Tibial artery (tissue), 4 donors: ENCODE measurements around the gene ADORA1.

ENCODE experiments used
- DNase-seq, 2 donors: peaks; one replicate each; pipeline ENCODE4 v3.0.0-alpha.2; 2019
- H3K27ac ChIP-seq, 2 donors: fragments of 200-600 bp; sonication (generic) in 1 of 2; 1 replicate in 1 of 2; 2 replicates in 1 of 2; pipeline ENCODE4 v1.5.1; 2018 to 2019; ENCODE audit warnings: mild to moderate bottlenecking in 1 of 2
- H3K27me3 ChIP-seq, 2 donors: fragments of 200-600 bp; sonication (generic) in 1 of 2; one replicate each; pipeline versions ENCODE4 v1.5.1 to v1.6.0; 2016 to 2019
- H3K36me3 ChIP-seq, 3 donors: fragments of 200-600 bp; sonication (generic) in 2 of 3; one replicate each; pipeline ENCODE4 v1.5.1; 2016 to 2019; ENCODE audit warnings: mild to moderate bottlenecking in 2 of 3
- H3K4me1 ChIP-seq, 4 donors: fragments of 200-600 bp; sonication (generic) in 2 of 4; 1 replicate in 3 of 4; 2 replicates in 1 of 4; pipeline ENCODE4 v1.5.1; 2016 to 2019
- H3K4me3 ChIP-seq, 2 donors: fragments of 200-600 bp; sonication (generic) in 1 of 2; 1 replicate in 1 of 2; 2 replicates in 1 of 2; pipeline ENCODE4 v1.5.1; 2018 to 2019; ENCODE audit warnings: mild to moderate bottlenecking in 2 of 2
- H3K9me3 ChIP-seq, 3 donors: fragments of 200-600 bp; sonication (generic) in 1 of 3; one replicate each; pipeline ENCODE4 v1.5.1; 2016 to 2019
- intact Hi-C: fragments of 100-400 bp; cut with DNase I; formaldehyde crosslinking; loops from one replicate; pipeline ENCODE4 v1.15.0; 2023; ENCODE audit warnings: low total_unique reads
- TF ChIP-seq, protein P1 (sequence below), 2 experiments: fragments of 200-600 bp in 1 of 2; fragments of 450-650 bp in 1 of 2; IDR thresholded peaks; one replicate each; pipeline ENCODE4 v1.5.1; 2017 to 2019; ENCODE audit warnings: antibody characterized with exemption in 2 of 2, mild to moderate bottlenecking in 1 of 2, moderate library complexity in 1 of 2

The ADORA1 gene

GRCh38 chr1:203121186-203122015, 6.1 kb upstream of the ADORA1 start:
- TF ChIP-seq, protein P1, sequence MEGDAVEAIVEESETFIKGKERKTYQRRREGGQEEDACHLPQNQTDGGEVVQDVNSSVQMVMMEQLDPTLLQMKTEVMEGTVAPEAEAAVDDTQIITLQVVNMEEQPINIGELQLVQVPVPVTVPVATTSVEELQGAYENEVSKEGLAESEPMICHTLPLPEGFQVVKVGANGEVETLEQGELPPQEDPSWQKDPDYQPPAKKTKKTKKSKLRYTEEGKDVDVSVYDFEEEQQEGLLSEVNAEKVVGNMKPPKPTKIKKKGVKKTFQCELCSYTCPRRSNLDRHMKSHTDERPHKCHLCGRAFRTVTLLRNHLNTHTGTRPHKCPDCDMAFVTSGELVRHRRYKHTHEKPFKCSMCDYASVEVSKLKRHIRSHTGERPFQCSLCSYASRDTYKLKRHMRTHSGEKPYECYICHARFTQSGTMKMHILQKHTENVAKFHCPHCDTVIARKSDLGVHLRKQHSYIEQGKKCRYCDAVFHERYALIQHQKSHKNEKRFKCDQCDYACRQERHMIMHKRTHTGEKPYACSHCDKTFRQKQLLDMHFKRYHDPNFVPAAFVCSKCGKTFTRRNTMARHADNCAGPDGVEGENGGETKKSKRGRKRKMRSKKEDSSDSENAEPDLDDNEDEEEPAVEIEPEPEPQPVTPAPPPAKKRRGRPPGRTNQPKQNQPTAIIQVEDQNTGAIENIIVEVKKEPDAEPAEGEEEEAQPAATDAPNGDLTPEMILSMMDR (IDR thresholded peaks at IDR 0.05), result no peak
- Histone ChIP-seq H3K4me1 (peaks cover 0 to 14% (median 7%) of the 10 kb centered on the region in 4 donors), H3K27ac (no peak overlapping the region), H3K9me3 (no peaks in the 10 kb centered on the region), H3K36me3 (no peaks in the 10 kb centered on the region), H3K4me3 (no peak overlapping the region), H3K27me3 (peaks cover 0 to 97% of the 10 kb centered on the region in 2 donors)
- peak in 1 of 2 donors; percentile 19 for DNase-seq
- intact Hi-C loops, result no loop called here

DNA sequence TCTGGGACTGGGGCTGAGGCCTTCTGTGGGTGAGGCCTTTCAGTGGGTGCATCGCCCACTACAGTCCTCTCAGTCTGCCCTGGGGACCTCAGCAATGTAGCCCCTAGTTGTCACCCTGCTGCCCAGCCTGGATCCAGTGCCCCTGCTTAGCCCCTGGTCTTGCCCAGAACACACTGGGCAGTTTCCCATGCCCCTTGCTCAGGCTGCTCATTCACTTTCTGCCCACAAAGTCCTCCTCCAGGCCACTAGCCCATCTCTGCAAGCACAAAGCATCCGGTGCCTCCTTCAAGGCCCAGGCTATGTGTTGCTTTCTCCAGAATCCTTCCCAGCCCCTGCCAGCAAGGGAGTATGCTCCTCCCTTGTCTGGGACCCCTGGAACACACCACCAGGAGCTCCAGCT, 5.4 kb upstream of the ADORA1 start:
- H3K9me3 ChIP-seq, result no peaks in the 10 kb centered on the region
- no peak overlapping the region for H3K27ac ChIP-seq
- no peaks in the 10 kb centered on the region for H3K36me3 ChIP-seq
- intact Hi-C loops, result no loop called here
- H3K27me3 ChIP-seq, result peaks cover 0 to 95% of the 10 kb centered on the region in 2 donors
- peaks cover 0 to 22% (median 11%) of the 10 kb centered on the region in 4 donors for H3K4me1 ChIP-seq
- TF ChIP-seq, protein P1 (IDR thresholded peaks at IDR 0.05), result no peak
- no peak overlapping the region for H3K4me3 ChIP-seq
- DNase-seq, result no peak

GRCh38 chr1:203124011-203124410, 3.5 kb upstream of the ADORA1 start:
- DNase-seq, result no peak
- peaks cover 0 to 77% of the 10 kb centered on the region in 2 donors for H3K27me3 ChIP-seq
- no peak overlapping the region for H3K4me3 ChIP-seq
- H3K9me3 ChIP-seq, result no peaks in the 10 kb centered on the region
- intact Hi-C loops, result no loop called here
- H3K27ac ChIP-seq, result no peak overlapping the region
- TF ChIP-seq, protein P1 (IDR thresholded peaks at IDR 0.05), result no peak
- H3K36me3 ChIP-seq, result no peaks in the 10 kb centered on the region
- peaks cover 0 to 28% (median 21%) of the 10 kb centered on the region in 4 donors for H3K4me1 ChIP-seq

DNA sequence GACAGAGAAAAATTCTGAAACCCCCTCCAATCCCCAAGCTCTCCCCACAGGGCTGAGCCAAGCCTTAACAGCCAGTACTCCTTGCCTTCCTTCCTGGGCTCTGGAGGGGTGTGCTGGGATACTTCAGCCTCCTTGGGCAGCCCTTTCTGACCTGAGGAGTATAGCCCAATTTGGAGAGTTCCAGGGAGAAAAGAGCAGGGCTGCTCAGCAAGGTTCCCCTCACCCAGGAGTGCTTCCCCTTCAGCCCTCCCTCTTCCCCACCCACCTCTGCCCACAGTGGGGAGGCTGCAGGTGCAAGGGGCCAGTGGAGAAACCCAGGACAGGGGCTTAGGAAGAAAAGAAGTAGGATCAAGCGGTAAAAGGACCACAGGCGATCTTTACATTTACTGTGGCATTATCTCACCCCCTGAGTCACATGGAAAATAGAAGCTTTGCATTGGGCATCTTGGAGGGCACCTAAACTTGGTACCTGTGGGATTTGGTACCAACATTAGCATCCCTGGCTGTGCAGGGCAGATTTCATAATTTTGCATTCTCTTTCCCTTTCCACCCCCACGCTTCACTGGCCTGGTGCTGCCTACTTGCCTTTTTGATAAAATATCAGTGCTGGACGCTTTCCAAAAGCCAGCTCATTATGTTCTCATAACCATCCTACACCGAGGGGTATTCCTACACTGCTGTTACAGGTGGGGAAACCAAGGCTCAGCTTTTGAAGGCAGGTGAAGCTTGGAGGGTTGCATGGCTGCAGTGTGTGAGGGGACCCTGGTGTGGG, 2.8 kb upstream of the ADORA1 start:
- H3K27me3 ChIP-seq, result peaks cover 0 to 70% of the 10 kb centered on the region in 2 donors
- no peak overlapping the region for H3K27ac ChIP-seq
- no peaks in the 10 kb centered on the region for H3K9me3 ChIP-seq
- DNase-seq, result no peak
- H3K36me3 ChIP-seq, result no peaks in the 10 kb centered on the region
- TF ChIP-seq, protein P1 (IDR thresholded peaks at IDR 0.05), result no peak
- intact Hi-C loops, result no loop called here
- H3K4me3 ChIP-seq, result no peak overlapping the region
- peaks cover 0 to 32% (median 22%) of the 10 kb centered on the region in 4 donors for H3K4me1 ChIP-seq

DNA sequence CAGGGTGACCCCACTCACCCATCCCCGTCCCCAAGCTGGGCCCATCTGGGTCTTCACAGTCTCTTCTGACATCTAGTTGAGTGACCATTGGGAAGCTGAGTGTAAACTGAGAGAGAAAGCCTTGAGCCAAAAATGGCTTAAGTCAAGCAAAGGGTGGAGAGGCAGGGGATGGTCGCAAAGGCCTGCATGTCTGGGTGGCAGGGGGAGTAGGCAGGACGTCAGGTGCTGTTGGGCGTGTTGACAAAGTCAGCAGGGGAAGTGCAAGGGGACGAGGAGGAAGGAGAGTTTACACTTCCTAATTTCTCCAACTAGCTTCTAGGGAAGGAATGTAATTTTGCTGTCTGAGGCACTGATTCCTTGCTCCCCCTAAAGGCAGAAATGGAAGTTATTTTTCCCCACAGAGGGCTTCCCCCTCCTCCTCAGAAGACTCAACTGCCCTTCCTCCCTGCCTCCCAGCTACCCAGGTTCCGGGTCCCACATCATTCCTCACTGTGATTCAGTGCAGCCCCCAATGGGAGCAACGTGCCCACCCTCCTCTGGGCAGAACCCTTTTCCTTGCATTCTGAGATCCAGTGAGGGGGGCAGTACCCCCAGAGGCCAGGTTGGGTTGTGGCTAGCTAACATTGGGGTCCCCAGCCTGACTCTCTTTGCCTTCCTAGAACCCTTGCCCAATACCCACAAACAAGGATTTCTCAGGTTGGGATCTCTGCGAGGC, 1.2 kb upstream of the ADORA1 start:
- peak in 1 of 2 donors; percentile 51 for DNase-seq
- no peaks in the 10 kb centered on the region for H3K9me3 ChIP-seq
- intact Hi-C loops, result no loop called here
- peaks cover 0 to 39% (median 26%) of the 10 kb centered on the region in 4 donors for H3K4me1 ChIP-seq
- no peaks in the 10 kb centered on the region for H3K36me3 ChIP-seq
- H3K27me3 ChIP-seq, result peaks cover 0 to 54% of the 10 kb centered on the region in 2 donors
- TF ChIP-seq, protein P1 (IDR thresholded peaks at IDR 0.05), result peak; percentile 23 to 28
- no peak overlapping the region for H3K4me3 ChIP-seq
- H3K27ac ChIP-seq, result no peak overlapping the region
